WTC11 (cell line): Measurements from ENCODE around the gene RAPGEF5.

Experiments
- ATF1 ChIP-seq: sonication (generic); formaldehyde crosslinking; IDR thresholded peaks from 2 replicates; pipeline ENCODE4 v1.8.1; 2023; ENCODE audit warnings: mild to moderate bottlenecking, moderate library complexity, missing genetic modification reagents
- CTCF ChIP-seq: fragments of 200-600 bp; IDR thresholded peaks from 2 replicates; pipeline ENCODE4 v1.8.0; 2022; ENCODE audit warnings: antibody characterized with exemption
- NFATC4 ChIP-seq: fragments of 250-450 bp; sonication (Bioruptor Pico); IDR thresholded peaks from 2 replicates; pipeline ENCODE4 v1.9.0; 2021; ENCODE audit warnings: mild to moderate bottlenecking
- NR1H2 ChIP-seq: sonication (generic); formaldehyde crosslinking; IDR thresholded peaks from 2 replicates; pipeline ENCODE4 v1.9.0; 2021; ENCODE audit warnings: mild to moderate bottlenecking, moderate library complexity, missing genetic modification reagents
- TEAD1 ChIP-seq: sonication (generic); formaldehyde crosslinking; IDR thresholded peaks from 2 replicates; pipeline ENCODE4 v1.8.0; 2022; ENCODE audit warnings: mild to moderate bottlenecking, missing genetic modification reagents
- TP53 ChIP-seq: sonication (generic); formaldehyde crosslinking; IDR thresholded peaks from 2 replicates; pipeline ENCODE4 v1.8.1; 2023; ENCODE audit warnings: mild to moderate bottlenecking, missing genetic modification reagents
- USF2 ChIP-seq: sonication (generic); formaldehyde crosslinking; IDR thresholded peaks from 2 replicates; pipeline ENCODE4 v1.8.1; 2023; ENCODE audit warnings: mild to moderate bottlenecking, missing genetic modification reagents, moderate library complexity
- TF ChIP-seq, protein P1 (sequence below): sonication (generic); formaldehyde crosslinking; IDR thresholded peaks from 2 replicates; pipeline ENCODE4 v1.8.0; 2022; ENCODE audit warnings: mild to moderate bottlenecking, missing genetic modification reagents

- TF ChIP-seq ATF1 (CRISPR knock-in tag), result no peak
- TF ChIP-seq TEAD1 (CRISPR knock-in tag), result no peak
- TF ChIP-seq CTCF, result no peak
- TF ChIP-seq NFATC4 (CRISPR knock-in tag), result no peak
- TF ChIP-seq TP53, result no peak
- TF ChIP-seq USF2 (CRISPR knock-in tag), result no peak
- TF ChIP-seq NR1H2 (CRISPR knock-in tag), result no peak
- TF ChIP-seq, protein P1, sequence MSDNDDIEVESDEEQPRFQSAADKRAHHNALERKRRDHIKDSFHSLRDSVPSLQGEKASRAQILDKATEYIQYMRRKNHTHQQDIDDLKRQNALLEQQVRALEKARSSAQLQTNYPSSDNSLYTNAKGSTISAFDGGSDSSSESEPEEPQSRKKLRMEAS (CRISPR knock-in tag), result no peak
Observed at GRCh38 chr7:22229148-22229547, 127.8 kb downstream of the RAPGEF5 start.
